Measurements from ENCODE around the gene DNAJC2. TPM values are rescaled to one million over a fixed set of nuclear protein-coding genes. Genes with fewer than 3 reads are reported as not detected.

DNAJC2 gene, protein sequence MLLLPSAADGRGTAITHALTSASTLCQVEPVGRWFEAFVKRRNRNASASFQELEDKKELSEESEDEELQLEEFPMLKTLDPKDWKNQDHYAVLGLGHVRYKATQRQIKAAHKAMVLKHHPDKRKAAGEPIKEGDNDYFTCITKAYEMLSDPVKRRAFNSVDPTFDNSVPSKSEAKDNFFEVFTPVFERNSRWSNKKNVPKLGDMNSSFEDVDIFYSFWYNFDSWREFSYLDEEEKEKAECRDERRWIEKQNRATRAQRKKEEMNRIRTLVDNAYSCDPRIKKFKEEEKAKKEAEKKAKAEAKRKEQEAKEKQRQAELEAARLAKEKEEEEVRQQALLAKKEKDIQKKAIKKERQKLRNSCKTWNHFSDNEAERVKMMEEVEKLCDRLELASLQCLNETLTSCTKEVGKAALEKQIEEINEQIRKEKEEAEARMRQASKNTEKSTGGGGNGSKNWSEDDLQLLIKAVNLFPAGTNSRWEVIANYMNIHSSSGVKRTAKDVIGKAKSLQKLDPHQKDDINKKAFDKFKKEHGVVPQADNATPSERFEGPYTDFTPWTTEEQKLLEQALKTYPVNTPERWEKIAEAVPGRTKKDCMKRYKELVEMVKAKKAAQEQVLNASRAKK
- 11.8 and 13.0 TPM in 2 replicates for total RNA-seq

DNA sequence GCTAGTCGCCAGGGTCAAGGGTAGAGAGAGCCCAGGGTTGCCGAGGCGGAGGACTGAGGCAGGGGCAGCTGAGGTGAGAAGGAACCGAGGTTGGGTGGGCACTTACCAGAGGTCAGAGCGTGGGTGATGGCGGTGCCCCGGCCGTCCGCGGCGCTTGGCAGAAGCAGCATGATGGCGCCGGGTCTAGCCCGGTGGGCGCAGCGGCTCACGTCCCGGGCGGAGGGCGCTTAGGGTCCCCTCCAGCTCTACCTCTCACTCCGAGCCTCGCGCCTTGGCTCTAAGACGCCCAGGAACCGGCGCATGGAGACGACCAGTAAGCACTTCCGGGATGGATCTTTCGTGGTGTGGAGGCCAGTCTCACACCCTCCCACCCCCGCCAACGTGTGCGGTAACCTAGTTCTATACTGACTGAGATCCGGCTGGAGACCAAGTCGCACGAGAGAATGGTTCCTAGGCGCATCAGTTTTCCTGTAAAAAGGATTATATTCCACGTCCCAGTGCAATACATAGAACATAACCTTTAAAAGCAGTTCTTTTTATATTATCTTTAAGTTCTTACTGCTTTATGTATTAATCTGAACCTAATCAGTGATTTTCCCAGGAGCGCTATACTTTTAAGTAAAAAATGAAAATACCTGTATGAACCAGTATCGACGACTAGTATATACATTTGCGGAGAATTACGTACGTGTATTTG is at the start of gene DNAJC2:
Gene DNAJC2 (minus strand): TSS at position 315 of the 697 bp plus-strand sequence. CDS start 145 bp downstream, at position 170.

DNA sequence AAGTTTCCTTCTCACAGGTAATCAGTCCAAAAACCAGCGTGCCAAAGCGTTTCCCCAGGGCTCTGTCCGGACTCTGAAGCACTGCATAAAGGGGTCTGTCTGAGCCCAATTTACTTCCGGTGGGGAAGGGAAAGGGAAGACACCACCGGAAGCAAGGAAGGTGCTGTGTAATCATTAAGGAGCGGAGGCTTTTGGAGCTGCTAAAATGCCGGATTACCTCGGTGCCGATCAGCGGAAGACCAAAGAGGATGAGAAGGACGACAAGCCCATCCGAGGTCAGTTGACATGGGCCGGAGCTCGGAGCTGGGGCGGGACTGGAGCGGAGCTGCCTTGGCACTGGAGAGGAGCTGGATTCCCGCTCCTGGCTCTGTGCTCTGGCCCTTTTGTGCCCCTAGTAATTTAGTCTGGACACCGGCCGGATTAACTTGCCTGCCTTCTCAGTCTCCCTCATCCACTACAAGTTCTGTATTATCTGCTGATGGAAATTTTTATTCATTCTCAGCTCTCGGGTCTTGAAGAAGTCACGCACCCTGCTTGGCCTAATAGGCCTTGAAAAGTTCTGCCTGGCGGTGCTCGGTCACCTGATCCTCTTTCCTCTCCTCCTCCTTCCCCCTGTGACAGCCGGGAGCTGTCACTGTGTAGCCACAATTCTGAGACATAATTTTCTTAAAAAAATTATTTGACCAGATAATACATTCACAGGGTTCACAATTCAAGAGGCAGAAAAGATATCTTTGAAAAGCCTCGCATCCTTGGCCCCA is 3.1 kb upstream of the DNAJC2 start, which contains the start of gene PSMC2:
Gene PSMC2 (plus strand): TSS at position 137 of the 761 bp plus-strand sequence. CDS start 69 bp downstream, at position 206.

DNA sequence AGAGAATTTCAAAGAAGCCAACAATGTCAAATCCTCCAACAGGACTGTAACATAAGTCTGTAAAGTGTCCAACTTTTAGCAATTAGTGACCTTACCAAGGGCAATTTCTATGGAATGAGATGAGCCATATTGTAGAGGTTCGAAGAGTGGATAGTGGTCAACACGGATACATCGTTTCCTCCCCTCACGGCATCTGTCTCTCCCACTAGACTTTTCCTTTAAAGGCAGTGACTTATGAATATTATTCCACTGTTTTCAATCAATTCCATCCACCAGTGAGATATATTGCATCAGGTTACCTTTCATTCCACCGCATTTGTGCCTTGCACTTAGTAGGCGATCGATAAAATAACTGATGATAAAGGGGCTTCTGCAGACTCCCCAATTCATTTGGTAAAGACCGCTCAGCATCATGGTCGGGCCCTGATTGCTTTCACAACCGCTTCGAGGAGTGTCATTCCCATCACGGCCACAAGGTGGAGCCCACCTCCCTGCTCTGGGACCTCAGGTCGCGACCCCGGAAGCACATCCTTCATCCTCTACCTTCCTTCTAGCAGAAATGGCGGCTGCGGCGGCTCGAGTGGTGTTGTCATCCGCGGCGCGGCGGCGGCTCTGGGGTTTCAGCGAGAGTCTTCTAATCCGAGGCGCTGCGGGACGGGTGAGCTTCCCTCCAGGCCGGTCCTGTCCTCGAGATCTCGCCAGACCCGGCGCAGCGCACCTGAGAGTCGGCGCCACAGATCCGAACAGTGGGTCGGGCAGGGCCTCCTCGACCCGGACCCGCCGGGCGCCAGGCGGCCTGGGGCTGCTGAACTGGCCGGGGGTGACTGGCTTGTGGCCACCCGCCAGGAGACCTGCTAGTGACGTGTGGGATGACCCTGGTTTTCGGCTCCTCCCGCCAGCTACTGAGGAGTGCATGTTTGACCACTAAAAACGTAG is 47.4 kb downstream of the DNAJC2 start, which contains the start of gene PMPCB:
Gene PMPCB (plus strand): TSS at position 535 of the 936 bp plus-strand sequence. CDS start 25 bp downstream, at position 560.

Other genes starting within 250 kb of the DNAJC2 start
- gene NAPEPLD, start 195.7 kb downstream of the DNAJC2 start, total RNA-seq = 11.2 and 12.5 TPM in 2 replicates
- gene PMPCB, start 47.3 kb downstream of the DNAJC2 start, total RNA-seq = 57.3 and 61.1 TPM in 2 replicates
- gene PSMC2, start 2.9 kb upstream of the DNAJC2 start, total RNA-seq = 123 and 146 TPM in 2 replicates
- gene SLC26A5, start 101.4 kb upstream of the DNAJC2 start, total RNA-seq = not detected in 2 replicates